OCI-LY3 (cell line): ENCODE data around the gene ATRAID.

Experiments used
- H2AFZ ChIP-seq: fragments of 200-600, 300-600 bp; shearing (Covaris generic); 2 replicates; pipeline ENCODE4 v1.6.0; 2014; ENCODE audit warnings: antibody characterized with exemption, low read depth, low read length
- H3K27ac ChIP-seq: fragments of 200-600, 300-600 bp; sonication (generic); 2 replicates; pipeline ENCODE4 v1.5.1; 2014; ENCODE audit warnings: mild to moderate bottlenecking, low read length, moderate library complexity, mixed read lengths
- H3K27me3 ChIP-seq: fragments of 200-600, 300-600 bp; sonication (generic); 2 replicates; pipeline ENCODE4 v1.6.1; 2014; ENCODE audit warnings: low read depth, low read length, mixed read lengths
- H3K36me3 ChIP-seq: fragments of 200-600, 300-600 bp; sonication (generic); replicated peaks from 2 replicates; pipeline ENCODE3; 2014; ENCODE audit warnings: low read depth, low read length, mixed read lengths
- H3K4me1 ChIP-seq: fragments of 300-600, 200-600 bp; sonication (generic); 2 replicates; pipeline ENCODE4 v1.6.1; 2014; ENCODE audit warnings: low read length, mixed read lengths
- H3K4me2 ChIP-seq: fragments of 200-600, 300-600 bp; sonication (generic); 2 replicates; pipeline ENCODE4 v1.6.1; 2014; ENCODE audit warnings: low read length, mixed read lengths
- H3K4me3 ChIP-seq: fragments of 300-600, 200-600 bp; sonication (generic); 2 replicates; pipeline ENCODE4 v1.5.1; 2014; ENCODE audit warnings: antibody characterized with exemption, mild to moderate bottlenecking, low read length, moderate library complexity
- H3K79me2 ChIP-seq: fragments of 300-600, 200-600 bp; shearing (Covaris generic); 2 replicates; pipeline ENCODE4 v1.6.1; 2014; ENCODE audit warnings: mild to moderate bottlenecking, low read length, mixed read lengths
- H3K9ac ChIP-seq: fragments of 300-600, 200-600 bp; shearing (Covaris generic); 2 replicates; pipeline ENCODE4 v1.6.0; 2014; ENCODE audit warnings: mild to moderate bottlenecking, low read length, moderate library complexity
- H3K9me3 ChIP-seq: fragments of 200-600, 300-600 bp; shearing (Covaris generic); 2 replicates; pipeline ENCODE4 v1.6.1; 2014; ENCODE audit warnings: low read length, mixed read lengths; ENCODE audit not compliant: insufficient read depth
- H4K20me1 ChIP-seq: fragments of 200-600, 300-600 bp; sonication (generic); 2 replicates; pipeline ENCODE4 v1.6.1; 2016; ENCODE audit warnings: low read length, mixed read lengths; ENCODE audit not compliant: insufficient read depth
- CTCF ChIP-seq: fragments of 200-600, 300-600 bp; sonication (generic); IDR thresholded peaks from 2 replicates; pipeline ENCODE4 v1.5.1; 2014; ENCODE audit warnings: antibody characterized with exemption, low read length, low read depth
- EZH2phosphoT487 ChIP-seq: fragments of 200-600 bp; shearing (Covaris generic); IDR thresholded peaks from 2 replicates; pipeline ENCODE4 v1.6.1; 2018; ENCODE audit warnings: antibody characterized with exemption, mixed run types, low read depth

Gene ATRAID

GRCh38 chr2:27219091-27219490 is 7.2 kb downstream of the ATRAID start:
- peaks cover 17% of the 10 kb centered on the region for H3K4me1 ChIP-seq
- no peak overlapping the region for H3K27ac ChIP-seq
- H3K9ac ChIP-seq = no peak overlapping the region
- TF ChIP-seq CTCF = no peak
- TF ChIP-seq EZH2phosphoT487 = no peak
- no peaks in the 10 kb centered on the region for H3K27me3 ChIP-seq
- peaks cover 47% of the 10 kb centered on the region for H3K36me3 ChIP-seq
- H3K79me2 ChIP-seq = peaks cover 36% of the 10 kb centered on the region
- no peaks in the 10 kb centered on the region for H3K9me3 ChIP-seq
- no peaks in the 10 kb centered on the region for H4K20me1 ChIP-seq
- no peak overlapping the region for H3K4me3 ChIP-seq
- H3K4me2 ChIP-seq = peak overlapping the region; percentile 90
- no peak overlapping the region for H2AFZ ChIP-seq

- no peaks in the 10 kb centered on the region for H3K9me3 ChIP-seq
- H3K4me2 ChIP-seq = no peak overlapping the region
- H3K79me2 ChIP-seq = peaks cover 36% of the 10 kb centered on the region
- no peak overlapping the region for H2AFZ ChIP-seq
- H3K9ac ChIP-seq = no peak overlapping the region
- no peak overlapping the region for H3K27ac ChIP-seq
- TF ChIP-seq CTCF = no peak
- TF ChIP-seq EZH2phosphoT487 = no peak
- no peaks in the 10 kb centered on the region for H3K27me3 ChIP-seq
- peaks cover 55% of the 10 kb centered on the region for H3K36me3 ChIP-seq
- peaks cover 17% of the 10 kb centered on the region for H3K4me1 ChIP-seq
- H4K20me1 ChIP-seq = no peaks in the 10 kb centered on the region
- H3K4me3 ChIP-seq = no peak overlapping the region
Measured at GRCh38 chr2:27220091-27220490, 8.2 kb downstream of the ATRAID start.

- H2AFZ ChIP-seq = no peak overlapping the region
- H3K27ac ChIP-seq = no peak overlapping the region
- peaks cover 36% of the 10 kb centered on the region for H3K79me2 ChIP-seq
- no peaks in the 10 kb centered on the region for H3K27me3 ChIP-seq
- H3K36me3 ChIP-seq = peaks cover 59% of the 10 kb centered on the region
- H3K4me2 ChIP-seq = no peak overlapping the region
- H3K9ac ChIP-seq = no peak overlapping the region
- TF ChIP-seq EZH2phosphoT487 (no peak), CTCF (no peak)
- no peaks in the 10 kb centered on the region for H4K20me1 ChIP-seq
- H3K4me3 ChIP-seq = no peak overlapping the region
- no peaks in the 10 kb centered on the region for H3K9me3 ChIP-seq
- peaks cover 17% of the 10 kb centered on the region for H3K4me1 ChIP-seq
Measured at GRCh38 chr2:27221166-27221565, 9.3 kb downstream of the ATRAID start.

GRCh38 chr2:27222407-27222806 is 10.6 kb downstream of the ATRAID start:
- peaks cover 11% of the 10 kb centered on the region for H3K4me1 ChIP-seq
- TF ChIP-seq CTCF (no peak), EZH2phosphoT487 (no peak)
- no peak overlapping the region for H3K4me3 ChIP-seq
- H2AFZ ChIP-seq = no peak overlapping the region
- H3K9me3 ChIP-seq = no peaks in the 10 kb centered on the region
- H3K4me2 ChIP-seq = no peak overlapping the region
- H3K36me3 ChIP-seq = peaks cover 68% of the 10 kb centered on the region
- H3K27ac ChIP-seq = no peak overlapping the region
- H3K9ac ChIP-seq = no peak overlapping the region
- H4K20me1 ChIP-seq = no peaks in the 10 kb centered on the region
- peaks cover 30% of the 10 kb centered on the region for H3K79me2 ChIP-seq
- no peaks in the 10 kb centered on the region for H3K27me3 ChIP-seq
